ENCODE measurements around the gene CD40LG. TPM values are rescaled to one million over a fixed set of nuclear protein-coding genes. Genes with fewer than 3 reads are reported as not detected.

The CD40LG gene
- polyA plus RNA-seq, 1 experiment: not detected

DNA sequence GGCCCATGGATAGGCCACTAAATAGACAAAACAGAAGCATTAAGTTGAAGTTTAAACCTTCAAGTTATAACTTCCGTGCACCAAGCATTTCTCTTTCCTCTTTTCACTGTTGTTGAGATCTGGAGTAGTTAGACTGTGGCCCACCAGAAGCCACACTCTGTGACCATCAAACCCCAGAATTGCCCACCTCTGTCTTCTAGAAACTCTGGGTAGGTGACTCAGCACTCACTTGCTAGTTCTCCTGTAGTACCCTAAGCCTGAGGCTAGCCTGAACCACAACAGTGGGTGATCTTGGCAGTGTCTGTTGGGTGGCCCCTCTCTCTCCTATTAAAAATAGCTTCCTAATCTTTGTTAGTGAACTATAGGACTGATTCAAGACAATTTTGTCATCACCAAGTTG lies 24.6 kb upstream of the CD40LG start:
- CTCF ChIA-PET: interaction anchor here (1.6 kb wide), 1 partner anchor 13 kb away, joined by 3 read pairs; no protein-coding TSS in a partner anchor
- POLR2A ChIA-PET: no interaction called here
- Histone ChIP-seq H3K4me3 (ENCODE audit: low read depth, low read length) (no peak overlapping the region), H3K36me3 (ENCODE audit: control insufficient read depth, insufficient read depth, low read length) (no peaks in the 10 kb centered on the region), H3K27me3 (ENCODE audit: control insufficient read depth, insufficient read depth, low read length) (no peaks in the 10 kb centered on the region)
- no peak for DNase-seq (ENCODE audit: low read depth)
- TF ChIP-seq, protein P1, sequence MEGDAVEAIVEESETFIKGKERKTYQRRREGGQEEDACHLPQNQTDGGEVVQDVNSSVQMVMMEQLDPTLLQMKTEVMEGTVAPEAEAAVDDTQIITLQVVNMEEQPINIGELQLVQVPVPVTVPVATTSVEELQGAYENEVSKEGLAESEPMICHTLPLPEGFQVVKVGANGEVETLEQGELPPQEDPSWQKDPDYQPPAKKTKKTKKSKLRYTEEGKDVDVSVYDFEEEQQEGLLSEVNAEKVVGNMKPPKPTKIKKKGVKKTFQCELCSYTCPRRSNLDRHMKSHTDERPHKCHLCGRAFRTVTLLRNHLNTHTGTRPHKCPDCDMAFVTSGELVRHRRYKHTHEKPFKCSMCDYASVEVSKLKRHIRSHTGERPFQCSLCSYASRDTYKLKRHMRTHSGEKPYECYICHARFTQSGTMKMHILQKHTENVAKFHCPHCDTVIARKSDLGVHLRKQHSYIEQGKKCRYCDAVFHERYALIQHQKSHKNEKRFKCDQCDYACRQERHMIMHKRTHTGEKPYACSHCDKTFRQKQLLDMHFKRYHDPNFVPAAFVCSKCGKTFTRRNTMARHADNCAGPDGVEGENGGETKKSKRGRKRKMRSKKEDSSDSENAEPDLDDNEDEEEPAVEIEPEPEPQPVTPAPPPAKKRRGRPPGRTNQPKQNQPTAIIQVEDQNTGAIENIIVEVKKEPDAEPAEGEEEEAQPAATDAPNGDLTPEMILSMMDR (IDR thresholded peaks at IDR 0.05; ENCODE audit: insufficient read depth, low read depth, low read length): no peak

DNA sequence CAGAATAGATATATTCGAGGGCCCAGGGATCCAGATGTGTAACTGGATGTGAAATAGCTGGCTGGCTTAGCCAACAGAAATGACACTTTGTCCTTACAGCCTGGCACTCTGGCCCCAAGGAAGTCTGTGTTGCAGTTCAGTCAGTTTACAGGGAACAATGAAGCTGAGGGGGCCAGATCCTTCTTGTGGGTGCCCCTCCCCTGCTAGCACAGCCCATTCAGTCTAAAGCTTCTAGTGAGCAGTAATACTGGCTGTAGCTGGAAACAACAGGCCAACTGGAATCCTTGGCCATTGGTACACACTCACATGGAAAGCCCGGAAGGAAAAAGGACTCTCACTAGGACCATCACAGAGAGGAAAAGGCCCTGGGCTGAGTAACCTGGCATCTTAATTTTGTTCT lies 22.7 kb upstream of the CD40LG start:
- H3K4me3 ChIP-seq (ENCODE audit: low read depth, low read length): no peak overlapping the region
- no peaks in the 10 kb centered on the region for H3K36me3 ChIP-seq (ENCODE audit: control insufficient read depth, insufficient read depth, low read length)
- ChIA-PET CTCF (no interaction called here), POLR2A (no interaction called here)
- no peak for DNase-seq (ENCODE audit: low read depth)
- no peaks in the 10 kb centered on the region for H3K27me3 ChIP-seq (ENCODE audit: control insufficient read depth, insufficient read depth, low read length)
- TF ChIP-seq, protein P1 (IDR thresholded peaks at IDR 0.05; ENCODE audit: insufficient read depth, low read depth, low read length): no peak

DNA sequence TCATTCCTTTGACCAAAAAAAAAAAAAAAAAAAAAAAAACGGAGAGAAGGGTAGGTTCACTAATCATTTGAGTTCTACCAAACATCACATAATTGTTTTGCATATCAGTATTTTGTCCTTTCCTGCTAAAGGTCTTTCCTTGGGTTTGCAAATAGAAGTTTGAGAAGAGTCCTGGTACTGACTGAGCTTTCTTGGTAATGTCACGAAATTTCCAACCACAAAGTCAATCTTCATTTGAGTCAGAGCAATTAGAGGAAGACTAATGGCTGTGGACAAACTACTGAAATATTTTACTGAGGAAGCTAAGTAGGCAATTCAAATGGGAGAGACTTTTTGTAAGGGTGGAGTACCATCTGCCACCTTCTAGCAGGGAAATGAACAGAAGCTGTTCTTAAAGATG lies 21.7 kb upstream of the CD40LG start:
- ChIA-PET CTCF (interaction anchor here (0.6 kb wide), 1 partner anchor 10 kb away, joined by 4 read pairs; no protein-coding TSS in a partner anchor), POLR2A (no interaction called here)
- TF ChIP-seq, protein P1 (IDR thresholded peaks at IDR 0.05; ENCODE audit: insufficient read depth, low read depth, low read length): no peak
- H3K27me3 ChIP-seq (ENCODE audit: control insufficient read depth, insufficient read depth, low read length): no peaks in the 10 kb centered on the region
- no peaks in the 10 kb centered on the region for H3K36me3 ChIP-seq (ENCODE audit: control insufficient read depth, insufficient read depth, low read length)
- no peak overlapping the region for H3K4me3 ChIP-seq (ENCODE audit: low read depth, low read length)
- DNase-seq (ENCODE audit: low read depth): no peak

DNA sequence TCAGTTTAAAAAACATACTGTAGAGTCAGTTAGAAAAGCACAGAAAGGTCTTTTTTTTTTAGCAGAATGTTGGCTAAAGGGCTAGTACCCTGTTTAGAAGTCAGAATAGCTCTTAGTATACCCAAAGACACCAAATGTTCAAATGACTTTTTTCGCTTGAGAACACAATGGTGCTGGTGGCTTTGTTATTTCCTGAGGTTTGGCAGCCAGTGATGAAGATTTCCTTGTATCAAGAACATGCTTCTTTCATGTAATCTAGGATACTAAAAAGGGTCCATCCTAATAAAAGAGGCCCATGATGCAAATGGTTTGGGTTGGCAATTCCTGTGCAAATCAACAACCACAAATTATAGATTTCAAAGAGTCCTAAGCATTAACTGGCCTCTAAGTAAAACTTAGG lies 21.1 kb upstream of the CD40LG start:
- H3K27me3 ChIP-seq (ENCODE audit: control insufficient read depth, insufficient read depth, low read length): no peaks in the 10 kb centered on the region
- ChIA-PET POLR2A (no interaction called here), CTCF (interaction anchor here (0.6 kb wide), 1 partner anchor 9 kb away, joined by 4 read pairs; no protein-coding TSS in a partner anchor)
- no peaks in the 10 kb centered on the region for H3K36me3 ChIP-seq (ENCODE audit: control insufficient read depth, insufficient read depth, low read length)
- no peak for DNase-seq (ENCODE audit: low read depth)
- no peak overlapping the region for H3K4me3 ChIP-seq (ENCODE audit: low read depth, low read length)
- TF ChIP-seq, protein P1 (IDR thresholded peaks at IDR 0.05; ENCODE audit: insufficient read depth, low read depth, low read length): no peak

DNA sequence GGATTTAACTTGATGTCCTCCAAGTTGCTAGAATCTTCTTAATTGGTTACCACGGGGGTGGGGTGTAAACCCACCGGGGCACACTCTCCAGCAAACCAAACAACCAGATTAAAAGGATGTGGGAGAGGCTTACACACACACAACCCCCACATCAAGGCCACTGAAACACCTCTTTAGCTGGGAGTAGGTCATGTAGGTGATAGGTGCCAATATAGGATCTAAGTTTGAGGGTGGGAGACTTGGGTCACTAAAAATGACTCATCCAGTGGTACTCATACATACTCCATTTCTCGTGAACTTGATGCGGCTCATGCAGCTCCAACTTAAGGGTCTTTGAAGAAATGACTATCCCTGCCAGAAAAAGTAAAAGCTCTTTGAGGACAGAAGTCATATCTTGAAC lies 20.5 kb upstream of the CD40LG start:
- CTCF ChIA-PET: no interaction called here
- Histone ChIP-seq H3K4me3 (ENCODE audit: low read depth, low read length) (no peak overlapping the region), H3K36me3 (ENCODE audit: control insufficient read depth, insufficient read depth, low read length) (no peaks in the 10 kb centered on the region), H3K27me3 (ENCODE audit: control insufficient read depth, insufficient read depth, low read length) (no peaks in the 10 kb centered on the region)
- TF ChIP-seq, protein P1 (IDR thresholded peaks at IDR 0.05; ENCODE audit: insufficient read depth, low read depth, low read length): no peak
- DNase-seq (ENCODE audit: low read depth): no peak
- POLR2A ChIA-PET: no interaction called here

Data from BJ (cell line).